Endodermal cell (in vitro differentiated cells): ENCODE data around the gene OTC. TPM values are rescaled to one million over a fixed set of nuclear protein-coding genes. Genes with fewer than 3 reads are reported as not detected.

Experiments
- DNase-seq: peaks from one replicate; pipeline ENCODE4 v3.0.0-alpha.2; 2017
- H3K27ac ChIP-seq: 2 replicates; pipeline ENCODE4 v1.5.1; 2013; ENCODE audit warnings: mild to moderate bottlenecking, low read depth, low read length, moderate library complexity
- H3K27me3 ChIP-seq: 2 replicates; pipeline ENCODE4 v1.6.1; 2013; ENCODE audit warnings: mild to moderate bottlenecking, low read length, moderate library complexity; ENCODE audit not compliant: insufficient read depth, control insufficient read depth, poor library complexity, severe bottlenecking
- H3K36me3 ChIP-seq: 2 replicates; pipeline ENCODE4 v1.7.0; 2013; ENCODE audit warnings: mild to moderate bottlenecking, low read length, moderate library complexity; ENCODE audit not compliant: control insufficient read depth, insufficient read depth
- H3K4me1 ChIP-seq: one replicate; pipeline ENCODE4 v1.7.0; 2013; ENCODE audit warnings: low read length; ENCODE audit not compliant: control insufficient read depth, insufficient read depth
- H3K4me3 ChIP-seq: 2 replicates; pipeline ENCODE4 v1.5.1; 2013; ENCODE audit warnings: mild to moderate bottlenecking, low read length, moderate library complexity
- H3K9ac ChIP-seq: 2 replicates; pipeline ENCODE4 v1.6.1; 2013; ENCODE audit warnings: mild to moderate bottlenecking, low read length, moderate library complexity; ENCODE audit not compliant: poor library complexity, severe bottlenecking; ENCODE audit errors: extremely low read depth
- H3K9me3 ChIP-seq: 2 replicates; pipeline ENCODE4 v1.6.1; 2013; ENCODE audit warnings: mild to moderate bottlenecking, low read length, moderate library complexity; ENCODE audit not compliant: control insufficient read depth
- H3K27ac Mint-ChIP-seq: 2 replicates; pipeline ENCODE4 v1.8.0; 2020; ENCODE audit warnings: mixed read lengths
- H3K27me3 Mint-ChIP-seq: 2 replicates; pipeline ENCODE4 v1.8.0; 2021; ENCODE audit warnings: mild to moderate bottlenecking, mixed read lengths; ENCODE audit not compliant: insufficient read depth
- H3K36me3 Mint-ChIP-seq: 2 replicates; pipeline ENCODE4 v1.8.0; 2020; ENCODE audit warnings: low read depth, mixed read lengths
- H3K4me1 Mint-ChIP-seq: 2 replicates; pipeline ENCODE4 v1.8.0; 2020; ENCODE audit warnings: mixed read lengths
- H3K4me3 Mint-ChIP-seq: 2 replicates; pipeline ENCODE4 v1.8.0; 2020; ENCODE audit warnings: mild to moderate bottlenecking, moderate library complexity, mixed read lengths
- H3K9me3 Mint-ChIP-seq: 2 replicates; pipeline ENCODE4 v1.8.0; 2020; ENCODE audit warnings: mild to moderate bottlenecking, mixed read lengths
- CTCF ChIP-seq: fragments of 200-600 bp; sonication (generic); conservative IDR thresholded peaks from 2 replicates; pipeline ENCODE4 v1.5.0; 2021; ENCODE audit warnings: antibody characterized with exemption, mild to moderate bottlenecking
- WGBS, 2 experiments: methylation state at CpG; one replicate each; pipeline versions ENCODE4 v1.1.5 to v1.1.7; 2013; ENCODE audit warnings: missing lambda C conversion rate in 2 of 2, mixed read lengths in 1 of 2; ENCODE audit not compliant: insufficient coverage in 1 of 2, insufficient read length in 1 of 2; 5-methylcytosine and 5-hydroxymethylcytosine counted together
- total RNA-seq, 2 donors: library from RNA; stranded (reverse); fragmentation: NEBNext Ultra II Directional in 1 of 2; extraction: Animal tissue kit (Norgen Biotek cat#: 25700) in 1 of 2; gene quantifications; 2 replicates in 1 of 2; 3 replicates in 1 of 2; pipeline ENCODE4 v1.2.1, GENCODE V29; 2021

Gene OTC
- total RNA-seq, 2 donors from 2014 or later, result not detected

- H3K9me3 Mint-ChIP-seq, result peaks cover 34% of the 10 kb centered on the region
- 100% methylated on average over 1 of the region's 1 CpG; no CpG with 5 or more reads in 1 of the 2 experiments for WGBS, 2 experiments
- Histone ChIP-seq H3K36me3 (no peaks in the 10 kb centered on the region), H3K9ac (no peak overlapping the region), H3K4me1 (no peaks in the 10 kb centered on the region), H3K9me3 (no peaks in the 10 kb centered on the region), H3K27ac (no peak overlapping the region), H3K4me3 (no peak overlapping the region), H3K27me3 (no peaks in the 10 kb centered on the region)
- H3K4me3 Mint-ChIP-seq, result no peak overlapping the region
- no peak for DNase-seq
- no peak overlapping the region for H3K27ac Mint-ChIP-seq
- no peaks in the 10 kb centered on the region for H3K27me3 Mint-ChIP-seq
- H3K36me3 Mint-ChIP-seq, result no peaks in the 10 kb centered on the region
- H3K4me1 Mint-ChIP-seq, result no peaks in the 10 kb centered on the region
- no peak for TF ChIP-seq CTCF
Measured at GRCh38 chrX:38379088-38379487, 26.7 kb downstream of the OTC start.

GRCh38 chrX:38382663-38383062, 30.3 kb downstream of the OTC start:
- Mint-ChIP-seq H3K4me1 (no peaks in the 10 kb centered on the region), H3K4me3 (no peak overlapping the region), H3K36me3 (no peaks in the 10 kb centered on the region), H3K27ac (no peak overlapping the region), H3K27me3 (no peaks in the 10 kb centered on the region), H3K9me3 (peaks cover 38% of the 10 kb centered on the region)
- no peaks in the 10 kb centered on the region for H3K4me1 ChIP-seq
- H3K27ac ChIP-seq, result no peak overlapping the region
- WGBS, 2 experiments, result 88% methylated on average over 1 of the region's 1 CpG; no CpG with 5 or more reads in 1 of the 2 experiments
- no peaks in the 10 kb centered on the region for H3K27me3 ChIP-seq
- no peaks in the 10 kb centered on the region for H3K9me3 ChIP-seq
- no peaks in the 10 kb centered on the region for H3K36me3 ChIP-seq
- no peak overlapping the region for H3K4me3 ChIP-seq
- DNase-seq, result no peak
- TF ChIP-seq CTCF, result no peak
- H3K9ac ChIP-seq, result no peak overlapping the region

- Histone ChIP-seq H3K9me3 (no peaks in the 10 kb centered on the region), H3K36me3 (no peaks in the 10 kb centered on the region), H3K27ac (no peak overlapping the region), H3K4me1 (no peaks in the 10 kb centered on the region), H3K4me3 (no peak overlapping the region), H3K9ac (no peak overlapping the region), H3K27me3 (no peaks in the 10 kb centered on the region)
- 87 to 89% methylated on average over 3 to 6 of the region's 6 CpGs for WGBS, 2 experiments
- H3K36me3 Mint-ChIP-seq, result no peaks in the 10 kb centered on the region
- H3K27ac Mint-ChIP-seq, result no peak overlapping the region
- no peaks in the 10 kb centered on the region for H3K4me1 Mint-ChIP-seq
- H3K4me3 Mint-ChIP-seq, result no peak overlapping the region
- no peaks in the 10 kb centered on the region for H3K27me3 Mint-ChIP-seq
- no peak for DNase-seq
- no peak for TF ChIP-seq CTCF
- H3K9me3 Mint-ChIP-seq, result peaks cover 23% of the 10 kb centered on the region
Measured at GRCh38 chrX:38400389-38400910, 48.0 kb downstream of the OTC start.
